Amniotic stem cell (primary cell): ENCODE measurements around the gene EPB41L2.
"Not testable (repeated sequence)": the region's sequence is repeated elsewhere in the genome, so short reads cannot be mapped to it uniquely, and the experiment has no call there.

Experiments
- DNase-seq: peaks from one replicate; lab custom pipeline; 2025; lab: John Stamatoyannopoulos, UW

Gene EPB41L2

GRCh38 chr6:130838250-130838860, 224.7 kb downstream of the EPB41L2 start:
- no peak for DNase-seq

- no peak for DNase-seq
Observed at GRCh38 chr6:130837067-130837466, 226.0 kb downstream of the EPB41L2 start.

GRCh38 chr6:130836055-130836640, 226.9 kb downstream of the EPB41L2 start:
- no peak for DNase-seq

- DNase-seq, result no peak
Observed at GRCh38 chr6:130834482-130835251, 228.4 kb downstream of the EPB41L2 start.

GRCh38 chr6:130833569-130833968, 229.5 kb downstream of the EPB41L2 start:
- no peak for DNase-seq

GRCh38 chr6:130831607-130832006, 231.4 kb downstream of the EPB41L2 start:
- no peak for DNase-seq

- DNase-seq, result no peak
Observed at GRCh38 chr6:130829333-130829910, 233.6 kb downstream of the EPB41L2 start.

GRCh38 chr6:130827247-130828149, 235.5 kb downstream of the EPB41L2 start, which contains the start of gene SMLR1:
Gene SMLR1, plus strand, starts transcription at chr6:130827406. Its CDS starts 8 bp downstream, at chr6:130827414.
- DNase-seq, result no peak

GRCh38 chr6:130826442-130827246, 236.4 kb downstream of the EPB41L2 start:
- DNase-seq, result no peak

- DNase-seq, result no peak
Observed at GRCh38 chr6:130825772-130826441, 237.1 kb downstream of the EPB41L2 start.

- DNase-seq, result no peak
Observed at GRCh38 chr6:130824978-130825694, 237.9 kb downstream of the EPB41L2 start.

- no peak for DNase-seq
Observed at GRCh38 chr6:130822736-130823135, 240.3 kb downstream of the EPB41L2 start.

GRCh38 chr6:130815200-130816071, 247.6 kb downstream of the EPB41L2 start:
- no peak for DNase-seq

- no peak for DNase-seq
Observed at GRCh38 chr6:130814506-130814905, 248.5 kb downstream of the EPB41L2 start.

- no peak for DNase-seq
Observed at GRCh38 chr6:130811932-130812331, 251.1 kb downstream of the EPB41L2 start.

- DNase-seq, result no peak
Observed at GRCh38 chr6:130810307-130811030, 252.6 kb downstream of the EPB41L2 start.

- not testable (repeated sequence) for DNase-seq
Observed at GRCh38 chr6:130801368-130801767, 261.7 kb downstream of the EPB41L2 start.

GRCh38 chr6:130797061-130797460, 266.0 kb downstream of the EPB41L2 start:
- DNase-seq, result no peak
